Measurements from ENCODE around the gene AAR2. TPM values are rescaled to one million over a fixed set of nuclear protein-coding genes. Genes with fewer than 3 reads are reported as not detected.
A peak's percentile ranks its signal among the peaks of the same experiment; 100 is the strongest.

Gene AAR2
- total RNA-seq, 1 donor, result 23.5 TPM

DNA sequence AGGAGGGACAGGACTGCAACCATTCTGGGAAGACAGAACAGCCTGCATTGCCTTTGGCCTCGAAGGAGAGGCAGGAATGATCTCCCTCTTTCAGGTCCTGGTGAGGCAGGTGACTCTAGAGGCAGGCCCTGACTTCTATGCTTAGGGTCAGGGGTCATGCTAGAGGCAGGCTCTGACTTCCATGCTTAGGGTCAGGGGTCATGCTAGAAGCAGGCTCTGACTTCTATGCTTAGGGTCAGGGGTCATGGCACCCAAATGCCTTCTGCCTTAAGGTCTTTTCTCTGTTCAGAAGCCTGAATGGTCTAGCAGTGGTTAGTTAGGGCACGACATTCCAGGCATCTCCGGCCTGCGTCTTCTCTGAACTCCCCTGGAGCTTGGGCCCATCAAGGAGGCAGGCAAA, 35.1 kb upstream of the AAR2 start:
- DNase-seq (ENCODE audit: low read depth), result no peak
- TF ChIP-seq, protein P1, sequence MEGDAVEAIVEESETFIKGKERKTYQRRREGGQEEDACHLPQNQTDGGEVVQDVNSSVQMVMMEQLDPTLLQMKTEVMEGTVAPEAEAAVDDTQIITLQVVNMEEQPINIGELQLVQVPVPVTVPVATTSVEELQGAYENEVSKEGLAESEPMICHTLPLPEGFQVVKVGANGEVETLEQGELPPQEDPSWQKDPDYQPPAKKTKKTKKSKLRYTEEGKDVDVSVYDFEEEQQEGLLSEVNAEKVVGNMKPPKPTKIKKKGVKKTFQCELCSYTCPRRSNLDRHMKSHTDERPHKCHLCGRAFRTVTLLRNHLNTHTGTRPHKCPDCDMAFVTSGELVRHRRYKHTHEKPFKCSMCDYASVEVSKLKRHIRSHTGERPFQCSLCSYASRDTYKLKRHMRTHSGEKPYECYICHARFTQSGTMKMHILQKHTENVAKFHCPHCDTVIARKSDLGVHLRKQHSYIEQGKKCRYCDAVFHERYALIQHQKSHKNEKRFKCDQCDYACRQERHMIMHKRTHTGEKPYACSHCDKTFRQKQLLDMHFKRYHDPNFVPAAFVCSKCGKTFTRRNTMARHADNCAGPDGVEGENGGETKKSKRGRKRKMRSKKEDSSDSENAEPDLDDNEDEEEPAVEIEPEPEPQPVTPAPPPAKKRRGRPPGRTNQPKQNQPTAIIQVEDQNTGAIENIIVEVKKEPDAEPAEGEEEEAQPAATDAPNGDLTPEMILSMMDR (IDR thresholded peaks at IDR 0.05; ENCODE audit: insufficient read depth, low read length), result no peak
- no peak overlapping the region for H3K4me3 ChIP-seq (ENCODE audit: low read depth, low read length)

DNA sequence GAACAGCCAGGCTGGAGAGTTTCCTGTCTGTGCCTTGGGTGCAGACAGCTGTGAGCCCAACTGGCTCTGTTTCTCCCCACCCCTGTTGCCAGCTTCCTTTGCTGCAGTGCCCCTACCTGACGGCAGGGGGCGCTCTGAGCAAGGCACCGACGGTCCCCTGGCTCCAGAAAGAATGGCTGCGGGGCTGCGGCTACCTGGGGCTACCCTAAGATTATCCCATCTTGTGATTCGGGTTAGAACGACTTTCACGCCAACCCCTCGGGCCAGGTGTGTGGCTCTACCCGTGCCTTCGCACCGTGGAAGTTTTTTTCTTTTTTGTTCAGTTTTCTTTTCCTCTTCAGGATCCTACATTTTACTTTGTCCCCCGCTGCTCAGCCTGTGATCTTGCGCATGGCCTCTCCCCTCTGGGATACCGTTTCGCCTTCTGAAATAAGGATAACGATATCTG, 33.4 kb upstream of the AAR2 start:
- no peak overlapping the region for H3K4me3 ChIP-seq (ENCODE audit: low read depth, low read length)
- peak; percentile 41 for DNase-seq (ENCODE audit: low read depth)
- TF ChIP-seq, protein P1 (IDR thresholded peaks at IDR 0.05; ENCODE audit: insufficient read depth, low read length), result peak; percentile 100

DNA sequence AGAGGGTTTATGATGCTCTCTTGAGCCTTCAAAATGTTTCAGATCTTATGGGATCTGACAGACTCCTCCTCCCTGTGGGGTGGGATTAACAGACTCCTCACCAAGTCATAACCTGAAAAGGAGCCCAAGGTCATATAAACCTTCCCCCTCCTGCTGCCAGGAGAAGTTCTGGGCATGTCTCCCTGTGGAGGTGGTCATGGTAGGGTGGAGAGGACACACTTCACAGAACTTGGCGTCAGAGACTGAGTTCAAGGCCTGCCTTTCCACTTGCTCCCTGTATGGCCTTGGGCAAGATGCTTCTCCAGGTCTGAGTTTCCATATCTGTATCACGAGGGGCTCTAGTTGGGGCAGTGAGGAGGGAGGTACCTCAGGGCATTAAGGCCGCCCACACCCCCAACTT, 32.4 kb upstream of the AAR2 start:
- no peak for DNase-seq (ENCODE audit: low read depth)
- TF ChIP-seq, protein P1 (IDR thresholded peaks at IDR 0.05; ENCODE audit: insufficient read depth, low read length), result no peak

DNA sequence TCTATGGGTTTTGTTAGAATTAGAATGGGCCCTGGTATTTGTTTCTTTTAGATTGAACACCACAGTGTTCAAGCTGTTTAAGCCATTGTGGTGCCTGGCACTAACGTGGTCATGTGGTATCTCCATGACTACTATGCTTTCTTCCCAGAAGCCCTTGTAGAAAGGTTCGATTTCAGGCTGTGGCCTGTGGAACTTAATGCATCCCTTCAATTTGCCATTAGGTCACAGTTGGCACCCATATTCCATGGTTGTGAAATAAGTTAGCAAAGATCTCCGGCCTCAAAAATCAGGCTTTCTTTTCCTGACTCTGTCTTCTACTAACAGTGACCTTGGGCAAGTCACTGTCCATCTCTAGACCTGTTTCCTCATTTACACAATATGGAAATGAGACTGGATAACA, 31.3 kb upstream of the AAR2 start:
- TF ChIP-seq, protein P1 (IDR thresholded peaks at IDR 0.05; ENCODE audit: insufficient read depth, low read length), result no peak
- H3K4me3 ChIP-seq (ENCODE audit: low read depth, low read length), result no peak overlapping the region
- DNase-seq (ENCODE audit: low read depth), result peak; percentile 7

More for the DNA sequence above, 32.4 kb upstream of the AAR2 start:
- H3K4me3 ChIP-seq (ENCODE audit: low read depth, low read length), result no peak overlapping the region

DNA sequence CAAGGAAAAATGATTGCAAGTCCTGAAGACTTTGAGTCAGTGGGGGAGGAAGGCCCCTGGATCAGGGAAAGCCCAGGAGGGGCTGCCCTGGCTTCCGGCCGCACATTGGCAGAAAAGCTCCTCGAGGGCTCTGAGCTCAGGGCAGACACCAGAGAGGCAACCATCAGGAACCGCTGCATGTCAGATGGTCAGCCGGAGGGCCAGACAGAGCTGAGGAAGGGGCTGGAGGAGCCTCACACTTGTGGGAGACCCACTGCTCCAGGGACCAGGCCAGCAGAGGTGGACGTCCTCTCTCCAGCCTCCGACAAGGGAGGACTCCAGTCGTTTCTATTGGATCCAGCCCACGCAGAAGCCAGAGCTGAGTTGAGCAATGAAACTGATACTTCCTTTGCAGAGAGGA, 30.2 kb upstream of the AAR2 start:
- no peak overlapping the region for H3K4me3 ChIP-seq (ENCODE audit: low read depth, low read length)
- TF ChIP-seq, protein P1 (IDR thresholded peaks at IDR 0.05; ENCODE audit: insufficient read depth, low read length), result no peak
- no peak for DNase-seq (ENCODE audit: low read depth)

DNA sequence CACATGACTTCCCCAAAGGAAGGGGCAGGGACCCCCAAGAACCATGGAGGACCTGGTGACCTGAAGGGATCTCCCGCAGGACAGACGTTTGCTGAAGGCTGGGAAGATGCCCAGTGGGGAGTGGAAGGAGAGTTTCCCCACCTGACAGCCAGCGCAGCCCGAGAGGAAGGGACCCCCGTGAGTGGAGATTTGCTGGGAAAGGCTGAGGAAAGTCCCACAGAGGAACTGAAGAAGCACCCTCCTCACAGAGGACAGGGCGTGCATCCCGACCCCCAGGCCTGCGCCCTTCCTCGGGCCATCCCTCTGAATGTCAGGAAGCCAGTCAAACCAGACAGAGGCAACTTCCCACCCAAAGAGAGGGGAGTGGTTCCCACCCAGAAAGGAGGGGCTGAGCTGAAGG, 29.6 kb upstream of the AAR2 start:
- no peak for DNase-seq (ENCODE audit: low read depth)
- TF ChIP-seq, protein P1 (IDR thresholded peaks at IDR 0.05; ENCODE audit: insufficient read depth, low read length), result no peak
- H3K4me3 ChIP-seq (ENCODE audit: low read depth, low read length), result no peak overlapping the region

DNA sequence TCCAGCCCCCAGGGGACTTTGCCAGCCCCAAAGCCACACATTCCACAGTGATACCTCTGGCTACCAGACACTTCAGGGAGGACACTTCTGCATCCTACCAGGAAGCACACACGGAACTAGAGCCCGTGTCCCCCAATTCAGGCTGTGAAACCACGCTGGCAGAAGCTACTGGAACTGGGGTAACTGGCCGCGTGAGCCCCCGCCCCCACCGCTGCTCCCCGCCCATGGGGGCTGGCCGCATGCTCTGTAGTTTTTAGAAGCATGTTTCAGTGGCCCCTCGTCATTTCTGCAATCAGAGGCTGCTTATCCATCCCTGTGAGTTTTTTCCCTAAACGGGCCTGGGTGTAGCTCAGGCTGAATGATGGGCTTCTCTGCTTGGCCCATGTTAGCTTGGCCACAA, 28.7 kb upstream of the AAR2 start:
- TF ChIP-seq, protein P1 (IDR thresholded peaks at IDR 0.05; ENCODE audit: insufficient read depth, low read length), result no peak
- no peak for DNase-seq (ENCODE audit: low read depth)
- H3K4me3 ChIP-seq (ENCODE audit: low read depth, low read length), result no peak overlapping the region
